Transverse colon (tissue), 4 donors: Measurements from ENCODE around the gene DHRS13.

ENCODE experiments used
- EP300 ChIP-seq: sonication (generic); formaldehyde crosslinking; IDR thresholded peaks from one replicate; pipeline ENCODE4 v1.6.1; 2017; ENCODE audit warnings: antibody characterized with exemption, low read depth
- POLR2A ChIP-seq: fragments of 450-650 bp; IDR thresholded peaks from one replicate; pipeline ENCODE4 v1.6.1; 2016; ENCODE audit warnings: antibody characterized with exemption, mild to moderate bottlenecking, moderate library complexity
- POLR2AphosphoS5 ChIP-seq, 3 donors: sonication (generic); formaldehyde crosslinking; IDR thresholded peaks; one replicate each; pipeline ENCODE4 v1.6.1; 2016; ENCODE audit warnings: antibody characterized with exemption in 3 of 3
- TF ChIP-seq, protein P1 (sequence below), 5 experiments: fragments of 200-600 bp in 3 of 5; fragments of 450-650 bp in 2 of 5; sonication (generic) in 3 of 5; IDR thresholded peaks; 1 replicate in 2 of 5; 2 replicates in 3 of 5; pipeline ENCODE4 v1.5.1; 2016 to 2017; ENCODE audit warnings: antibody characterized with exemption in 5 of 5, inconsistent platforms in 3 of 5, mild to moderate bottlenecking in 2 of 5, moderate library complexity in 1 of 5

DNA sequence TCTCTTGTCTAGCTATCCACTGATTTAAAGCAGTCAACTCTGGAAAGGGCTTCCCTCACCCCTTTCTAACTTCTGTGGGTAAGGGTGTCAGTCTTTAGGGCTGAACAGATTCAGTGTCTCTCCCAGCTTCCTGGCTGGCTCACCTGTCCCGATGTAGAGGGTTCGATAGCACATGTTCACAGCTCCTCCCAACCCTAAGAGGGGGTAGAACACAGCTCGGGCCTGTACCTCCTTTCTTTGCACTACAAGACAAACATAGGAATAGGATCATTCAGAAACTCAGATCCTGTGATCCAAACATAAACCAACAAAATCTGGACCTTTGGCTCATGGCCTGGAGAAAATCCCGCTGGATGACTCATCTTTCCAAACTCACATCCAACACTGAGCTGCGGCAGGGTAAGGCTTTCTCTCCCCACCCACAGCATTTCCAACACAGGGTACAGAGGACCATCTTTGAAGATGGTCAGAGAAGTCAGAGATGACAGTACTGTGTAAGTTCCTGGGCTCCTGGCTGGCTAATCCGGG lies 5.8 kb upstream of the DHRS13 start:
- peak in 2 of 3 donors; percentile 30 to 38 for TF ChIP-seq POLR2AphosphoS5 (IDR thresholded peaks at IDR 0.05)
- no peak for TF ChIP-seq POLR2A
- TF ChIP-seq, protein P1, sequence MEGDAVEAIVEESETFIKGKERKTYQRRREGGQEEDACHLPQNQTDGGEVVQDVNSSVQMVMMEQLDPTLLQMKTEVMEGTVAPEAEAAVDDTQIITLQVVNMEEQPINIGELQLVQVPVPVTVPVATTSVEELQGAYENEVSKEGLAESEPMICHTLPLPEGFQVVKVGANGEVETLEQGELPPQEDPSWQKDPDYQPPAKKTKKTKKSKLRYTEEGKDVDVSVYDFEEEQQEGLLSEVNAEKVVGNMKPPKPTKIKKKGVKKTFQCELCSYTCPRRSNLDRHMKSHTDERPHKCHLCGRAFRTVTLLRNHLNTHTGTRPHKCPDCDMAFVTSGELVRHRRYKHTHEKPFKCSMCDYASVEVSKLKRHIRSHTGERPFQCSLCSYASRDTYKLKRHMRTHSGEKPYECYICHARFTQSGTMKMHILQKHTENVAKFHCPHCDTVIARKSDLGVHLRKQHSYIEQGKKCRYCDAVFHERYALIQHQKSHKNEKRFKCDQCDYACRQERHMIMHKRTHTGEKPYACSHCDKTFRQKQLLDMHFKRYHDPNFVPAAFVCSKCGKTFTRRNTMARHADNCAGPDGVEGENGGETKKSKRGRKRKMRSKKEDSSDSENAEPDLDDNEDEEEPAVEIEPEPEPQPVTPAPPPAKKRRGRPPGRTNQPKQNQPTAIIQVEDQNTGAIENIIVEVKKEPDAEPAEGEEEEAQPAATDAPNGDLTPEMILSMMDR (IDR thresholded peaks at IDR 0.05), result no peak
- no peak for TF ChIP-seq EP300
